GM12878 (cell line): ENCODE data around the gene NUDT1. TPM values are rescaled to one million over a fixed set of nuclear protein-coding genes. Genes with fewer than 3 reads are reported as not detected.

Experiments
- BACH1 ChIP-seq: fragments of 450-650 bp; IDR thresholded peaks from 2 replicates; pipeline ENCODE4 v1.6.1; 2017; ENCODE audit warnings: mild to moderate bottlenecking, borderline replicate concordance
- CBFB ChIP-seq: IDR thresholded peaks from 2 replicates; pipeline ENCODE4 v1.6.1; 2016; ENCODE audit warnings: antibody characterized with exemption, low read depth
- FOS ChIP-seq: IDR thresholded peaks from 3 replicates; pipeline ENCODE4 v1.6.1; 2011; ENCODE audit warnings: borderline replicate concordance; ENCODE audit not compliant: insufficient read length; ENCODE audit errors: extremely low read depth
- GATAD2B ChIP-seq: fragments of 450-650 bp; conservative IDR thresholded peaks from 2 replicates; pipeline ENCODE4 v1.6.1; 2017; ENCODE audit warnings: low read depth, mild to moderate bottlenecking, moderate library complexity
- HCFC1 ChIP-seq: fragments of 150-350 bp; IDR thresholded peaks from 2 replicates; pipeline ENCODE4 v1.6.1; 2014; ENCODE audit warnings: low read length
- HDGF ChIP-seq: fragments of 450-650 bp; IDR thresholded peaks from 2 replicates; pipeline ENCODE4 v1.6.1; 2016; ENCODE audit warnings: antibody characterized with exemption
- MEF2A ChIP-seq: IDR thresholded peaks from 2 replicates; pipeline ENCODE4 v1.6.1; 2011; ENCODE audit warnings: low read depth, mild to moderate bottlenecking, low read length, moderate library complexity; ENCODE audit not compliant: insufficient read depth
- MLLT1 ChIP-seq: fragments of 450-650 bp; IDR thresholded peaks from 2 replicates; pipeline ENCODE4 v1.6.1; 2016; ENCODE audit warnings: mild to moderate bottlenecking
- NFXL1 ChIP-seq: fragments of 450-650 bp; IDR thresholded peaks from 2 replicates; pipeline ENCODE4 v1.6.1; 2017; ENCODE audit warnings: antibody characterized with exemption, mild to moderate bottlenecking, borderline replicate concordance
- NR2F1 ChIP-seq: fragments of 450-650 bp; conservative IDR thresholded peaks from 2 replicates; pipeline ENCODE4 v1.6.1; 2017; ENCODE audit warnings: mild to moderate bottlenecking
- PML ChIP-seq: IDR thresholded peaks from 2 replicates; pipeline ENCODE4 v1.6.1; 2012; ENCODE audit warnings: low read length, inconsistent platforms
- RB1 ChIP-seq: fragments of 450-650 bp; formaldehyde crosslinking; IDR thresholded peaks from 2 replicates; pipeline ENCODE4 v1.6.1; 2017; ENCODE audit warnings: mild to moderate bottlenecking, borderline replicate concordance
- RBBP5 ChIP-seq: fragments of 200-600 bp; sonication (generic); conservative IDR thresholded peaks from 2 replicates; pipeline ENCODE4 v1.6.1; 2016
- SMAD1 ChIP-seq: fragments of 450-650 bp; IDR thresholded peaks from 2 replicates; pipeline ENCODE4 v1.6.1; 2018; ENCODE audit warnings: mild to moderate bottlenecking, low read depth; ENCODE audit not compliant: partially characterized antibody
- SMARCA5 ChIP-seq: fragments of 450-650 bp; IDR thresholded peaks from 2 replicates; pipeline ENCODE4 v1.6.1; 2017; ENCODE audit warnings: mild to moderate bottlenecking
- SMC3 ChIP-seq: IDR thresholded peaks from 2 replicates; pipeline ENCODE4 v1.6.1; 2011; ENCODE audit warnings: low read length, improper control_type of control experiment, borderline replicate concordance
- SPI1 ChIP-seq: IDR thresholded peaks from 2 replicates; pipeline ENCODE4 v1.6.1; 2011; ENCODE audit warnings: low read depth, mild to moderate bottlenecking, low read length, moderate library complexity, borderline replicate concordance; ENCODE audit not compliant: insufficient read depth
- SUPT20H ChIP-seq: IDR thresholded peaks from 2 replicates; pipeline ENCODE4 v1.6.1; 2011; ENCODE audit warnings: low read depth, mild to moderate bottlenecking, low read length, moderate library complexity, borderline replicate concordance; ENCODE audit not compliant: control insufficient read depth
- TARDBP ChIP-seq: IDR thresholded peaks from 2 replicates; pipeline ENCODE4 v1.6.1; 2016; ENCODE audit warnings: borderline replicate concordance
- ZNF207 ChIP-seq: fragments of 450-650 bp; IDR thresholded peaks from 2 replicates; pipeline ENCODE4 v1.6.1; 2014; ENCODE audit warnings: antibody characterized with exemption, mild to moderate bottlenecking, borderline replicate concordance
- ZNF24 ChIP-seq: fragments of 450-650 bp; IDR thresholded peaks from 2 replicates; pipeline ENCODE4 v1.6.1; 2017; ENCODE audit warnings: antibody characterized with exemption, mild to moderate bottlenecking
- polyA plus RNA-seq, 11 experiments: library from polyadenylated mRNA; depleted of rRNA in 4 of 11; unstranded in 6 of 11; stranded (reverse) in 5 of 11; fragments of >200 nt; fragmentation: Nextera tagmentation in 4 of 11; fragmentation: Illumina TruSeq in 1 of 11; extraction: Ambion mirVana in 4 of 11; extraction: Trizol in 1 of 11; gene quantifications; 1 replicate in 1 of 11; 2 replicates in 10 of 11; pipeline versions ENCODE4 v1.2.1 to v1.2.3, GENCODE V29; 2011 to 2016; ENCODE audit warnings: inconsistent platforms in 2 of 11, missing spikeins in 2 of 11, low read depth in 1 of 11
- total RNA-seq, 4 experiments: library from RNA; depleted of rRNA in 3 of 4; stranded (reverse); fragments of >200 nt in 3 of 4; fragmentation: Illumina TruSeq in 1 of 4; extraction: Trizol in 1 of 4; gene quantifications; 2 replicates each; pipeline versions ENCODE4 v1.2.1 to v1.2.3, GENCODE V29; 2013 to 2021
- TF ChIP-seq, protein P1 (sequence below): fragments of 450-650 bp; IDR thresholded peaks from 2 replicates; pipeline ENCODE4 v1.6.1; 2017; ENCODE audit warnings: antibody characterized with exemption, mild to moderate bottlenecking, moderate library complexity
- TF ChIP-seq, protein P2 (sequence below): fragments of 150-350 bp; IDR thresholded peaks from 2 replicates; pipeline ENCODE4 v1.6.1; 2016; ENCODE audit warnings: low read depth, low read length

NUDT1 gene
- total and polyA plus RNA-seq, 10 of the 15 experiments (the other 5 are each of a cell fraction or from before 2014, with no cell fraction given): 7.7 to 122 (median 59.2) TPM

GRCh38 chr7:2299131-2299829 is 57.3 kb downstream of the NUDT1 start (continued):
- TF ChIP-seq, protein P1, sequence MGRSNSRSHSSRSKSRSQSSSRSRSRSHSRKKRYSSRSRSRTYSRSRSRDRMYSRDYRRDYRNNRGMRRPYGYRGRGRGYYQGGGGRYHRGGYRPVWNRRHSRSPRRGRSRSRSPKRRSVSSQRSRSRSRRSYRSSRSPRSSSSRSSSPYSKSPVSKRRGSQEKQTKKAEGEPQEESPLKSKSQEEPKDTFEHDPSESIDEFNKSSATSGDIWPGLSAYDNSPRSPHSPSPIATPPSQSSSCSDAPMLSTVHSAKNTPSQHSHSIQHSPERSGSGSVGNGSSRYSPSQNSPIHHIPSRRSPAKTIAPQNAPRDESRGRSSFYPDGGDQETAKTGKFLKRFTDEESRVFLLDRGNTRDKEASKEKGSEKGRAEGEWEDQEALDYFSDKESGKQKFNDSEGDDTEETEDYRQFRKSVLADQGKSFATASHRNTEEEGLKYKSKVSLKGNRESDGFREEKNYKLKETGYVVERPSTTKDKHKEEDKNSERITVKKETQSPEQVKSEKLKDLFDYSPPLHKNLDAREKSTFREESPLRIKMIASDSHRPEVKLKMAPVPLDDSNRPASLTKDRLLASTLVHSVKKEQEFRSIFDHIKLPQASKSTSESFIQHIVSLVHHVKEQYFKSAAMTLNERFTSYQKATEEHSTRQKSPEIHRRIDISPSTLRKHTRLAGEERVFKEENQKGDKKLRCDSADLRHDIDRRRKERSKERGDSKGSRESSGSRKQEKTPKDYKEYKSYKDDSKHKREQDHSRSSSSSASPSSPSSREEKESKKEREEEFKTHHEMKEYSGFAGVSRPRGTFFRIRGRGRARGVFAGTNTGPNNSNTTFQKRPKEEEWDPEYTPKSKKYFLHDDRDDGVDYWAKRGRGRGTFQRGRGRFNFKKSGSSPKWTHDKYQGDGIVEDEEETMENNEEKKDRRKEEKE: 0 out of 2 replicates have a peak, but pooled peaks have one; percentile 66
- TF ChIP-seq SPI1 (no peak), NFXL1 (no peak), RBBP5 (no peak), HDGF (no peak; the same call in none of the 2 replicates), HCFC1 (no peak), SMARCA5 (peak; percentile 81), MLLT1 (peak; percentile 8; the same call in 1 of the 2 replicates), SMC3 (0 out of 2 replicates have a peak, but pooled peaks have one; percentile 15), RB1 (no peak), MEF2A (no peak; the same call in 1 of the 2 replicates), GATAD2B (no peak; the same call in 1 of the 2 replicates), NR2F1 (no peak; the same call in none of the 2 replicates), ZNF207 (0 out of 2 replicates have a peak, but pooled peaks have one; percentile 13), FOS (no peak), BACH1 (peak; percentile 44; the same call in 1 of the 2 replicates), ZNF24 (peak; percentile 50; the same call in 1 of the 2 replicates), CBFB (peak; percentile 92), PML (no peak), SMAD1 (no peak), SUPT20H (no peak), TARDBP (no peak; the same call in 1 of the 2 replicates)
- TF ChIP-seq, protein P2, sequence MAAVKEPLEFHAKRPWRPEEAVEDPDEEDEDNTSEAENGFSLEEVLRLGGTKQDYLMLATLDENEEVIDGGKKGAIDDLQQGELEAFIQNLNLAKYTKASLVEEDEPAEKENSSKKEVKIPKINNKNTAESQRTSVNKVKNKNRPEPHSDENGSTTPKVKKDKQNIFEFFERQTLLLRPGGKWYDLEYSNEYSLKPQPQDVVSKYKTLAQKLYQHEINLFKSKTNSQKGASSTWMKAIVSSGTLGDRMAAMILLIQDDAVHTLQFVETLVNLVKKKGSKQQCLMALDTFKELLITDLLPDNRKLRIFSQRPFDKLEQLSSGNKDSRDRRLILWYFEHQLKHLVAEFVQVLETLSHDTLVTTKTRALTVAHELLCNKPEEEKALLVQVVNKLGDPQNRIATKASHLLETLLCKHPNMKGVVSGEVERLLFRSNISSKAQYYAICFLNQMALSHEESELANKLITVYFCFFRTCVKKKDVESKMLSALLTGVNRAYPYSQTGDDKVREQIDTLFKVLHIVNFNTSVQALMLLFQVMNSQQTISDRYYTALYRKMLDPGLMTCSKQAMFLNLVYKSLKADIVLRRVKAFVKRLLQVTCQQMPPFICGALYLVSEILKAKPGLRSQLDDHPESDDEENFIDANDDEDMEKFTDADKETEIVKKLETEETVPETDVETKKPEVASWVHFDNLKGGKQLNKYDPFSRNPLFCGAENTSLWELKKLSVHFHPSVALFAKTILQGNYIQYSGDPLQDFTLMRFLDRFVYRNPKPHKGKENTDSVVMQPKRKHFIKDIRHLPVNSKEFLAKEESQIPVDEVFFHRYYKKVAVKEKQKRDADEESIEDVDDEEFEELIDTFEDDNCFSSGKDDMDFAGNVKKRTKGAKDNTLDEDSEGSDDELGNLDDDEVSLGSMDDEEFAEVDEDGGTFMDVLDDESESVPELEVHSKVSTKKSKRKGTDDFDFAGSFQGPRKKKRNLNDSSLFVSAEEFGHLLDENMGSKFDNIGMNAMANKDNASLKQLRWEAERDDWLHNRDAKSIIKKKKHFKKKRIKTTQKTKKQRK: no peak
